Measurements from ENCODE around the gene PLAAT3.
"Not testable (repeated sequence)": the region's sequence is repeated elsewhere in the genome, so short reads cannot be mapped to it uniquely, and the experiment has no call there.

The PLAAT3 gene

GRCh38 chr11:63614136-63614671 is at the start of gene PLAAT3:
Gene PLAAT3, minus strand, starts transcription at chr11:63614433. Its CDS starts 419 bp downstream, at chr11:63614014.
- Mint-ChIP-seq H3K4me3 (peak within 1 kb of the TSS; percentile 78), H3K9me3 (no peaks in the 10 kb centered on the region), H3K27me3 (peaks cover 30% of the 10 kb centered on the region), H3K4me1 (ENCODE audit: low read depth) (peaks cover 49% of the 10 kb centered on the region), H3K27ac (peak within 1 kb of the TSS; percentile 70), H3K36me3 (ENCODE audit: low read depth) (peaks cover 6% of the 10 kb centered on the region)
- intact Hi-C loops (cut with micrococcal nuclease) = no loop called here

DNA sequence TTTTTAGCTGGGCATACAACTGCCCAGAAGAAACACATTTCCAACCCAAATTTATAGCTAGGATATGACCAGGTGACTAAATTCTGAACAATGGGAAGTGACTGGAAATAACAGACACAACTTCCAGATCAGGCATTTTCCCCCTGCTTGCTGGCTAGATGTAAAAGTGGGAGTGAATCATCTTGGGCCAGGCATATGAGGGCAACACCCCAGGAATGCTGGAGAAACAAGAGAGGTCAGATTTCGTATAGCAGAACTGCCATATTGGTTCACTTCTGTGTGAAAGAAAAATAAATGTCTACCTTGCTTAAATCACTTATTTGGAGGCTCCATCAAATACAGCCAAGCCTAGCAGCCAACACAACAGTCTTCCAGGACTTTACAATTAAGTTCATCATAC is 49.6 kb upstream of the PLAAT3 start:
- Mint-ChIP-seq H3K27ac (no peak overlapping the region), H3K9me3 (no peaks in the 10 kb centered on the region), H3K4me1 (ENCODE audit: low read depth) (peaks cover 72% of the 10 kb centered on the region), H3K27me3 (no peaks in the 10 kb centered on the region), H3K4me3 (no peak overlapping the region), H3K36me3 (ENCODE audit: low read depth) (peaks cover 21% of the 10 kb centered on the region)
- intact Hi-C loops (cut with micrococcal nuclease) = no loop called here

DNA sequence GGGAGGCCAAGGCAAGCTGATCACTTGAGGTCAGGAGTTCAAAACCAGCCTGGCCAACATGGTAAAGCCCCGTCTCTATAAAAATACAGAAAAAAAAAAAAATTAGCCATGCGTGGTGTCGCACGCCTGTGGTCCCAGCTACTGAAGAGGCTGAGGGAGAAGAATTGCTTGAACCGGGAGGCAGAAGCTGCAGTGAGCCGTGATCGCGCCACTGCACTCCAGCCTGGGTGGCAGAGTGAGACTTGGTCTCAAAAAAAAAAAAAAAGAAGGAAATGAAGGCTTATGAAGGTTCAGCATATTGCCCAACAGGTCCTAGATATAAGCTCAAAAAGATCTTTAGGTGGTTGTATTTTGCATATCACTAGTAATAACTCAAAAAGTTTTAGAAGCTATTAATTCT is 46.7 kb upstream of the PLAAT3 start:
- H3K4me1 Mint-ChIP-seq (ENCODE audit: low read depth) = peaks cover 57% of the 10 kb centered on the region
- H3K9me3 Mint-ChIP-seq = no peaks in the 10 kb centered on the region
- H3K4me3 Mint-ChIP-seq = no peak overlapping the region
- no peaks in the 10 kb centered on the region for H3K27me3 Mint-ChIP-seq
- no peak overlapping the region for H3K27ac Mint-ChIP-seq
- intact Hi-C loops (cut with micrococcal nuclease) = no loop called here
- H3K36me3 Mint-ChIP-seq (ENCODE audit: low read depth) = peaks cover 39% of the 10 kb centered on the region

GRCh38 chr11:63652671-63653070 is 38.4 kb upstream of the PLAAT3 start:
- H3K4me1 Mint-ChIP-seq (ENCODE audit: low read depth) = peaks cover 6% of the 10 kb centered on the region
- no peak overlapping the region for H3K4me3 Mint-ChIP-seq
- peaks cover 90% of the 10 kb centered on the region for H3K36me3 Mint-ChIP-seq (ENCODE audit: low read depth)
- H3K9me3 Mint-ChIP-seq = no peaks in the 10 kb centered on the region
- H3K27me3 Mint-ChIP-seq = no peaks in the 10 kb centered on the region
- intact Hi-C loops (cut with micrococcal nuclease) = no loop called here
- no peak overlapping the region for H3K27ac Mint-ChIP-seq

- Mint-ChIP-seq H3K27ac (no peak overlapping the region), H3K4me3 (no peak overlapping the region), H3K4me1 (ENCODE audit: low read depth) (peaks cover 16% of the 10 kb centered on the region), H3K9me3 (no peaks in the 10 kb centered on the region), H3K36me3 (ENCODE audit: low read depth) (peaks cover 84% of the 10 kb centered on the region), H3K27me3 (no peaks in the 10 kb centered on the region)
- intact Hi-C loops (cut with micrococcal nuclease) = no loop called here
Measured at GRCh38 chr11:63643205-63643604, 29.0 kb upstream of the PLAAT3 start.

GRCh38 chr11:63641727-63642126 is 27.5 kb upstream of the PLAAT3 start:
- peaks cover 12% of the 10 kb centered on the region for H3K4me1 Mint-ChIP-seq (ENCODE audit: low read depth)

DNA sequence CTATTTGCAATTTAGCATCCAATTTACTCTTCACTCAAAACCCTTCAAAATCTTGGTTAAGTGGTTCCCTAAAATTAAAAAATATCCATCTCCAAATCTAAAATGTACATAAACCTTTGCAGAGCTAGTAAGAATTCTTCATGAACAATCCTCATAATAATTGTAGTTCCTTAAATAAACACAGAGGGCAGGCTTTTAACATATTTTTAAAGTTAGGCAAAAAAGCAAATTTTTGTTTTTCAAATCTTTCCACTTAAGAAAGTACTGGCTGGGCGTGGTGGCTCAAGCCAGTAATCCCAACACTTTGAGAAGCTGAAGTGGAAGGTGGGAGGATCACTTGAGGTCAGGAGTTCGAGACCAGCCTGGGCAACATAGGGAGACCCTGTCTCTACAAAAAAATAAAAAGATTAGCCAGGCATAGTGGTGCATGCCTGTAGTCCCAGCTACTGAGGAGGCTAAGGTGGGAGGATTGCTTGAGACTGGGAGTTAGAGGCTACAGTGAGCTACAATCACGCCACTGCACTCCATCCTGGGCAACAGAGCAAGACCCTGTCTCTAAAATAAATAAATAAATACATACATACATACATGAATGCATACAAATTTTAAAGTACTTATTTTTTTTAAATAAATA is 25.1 kb upstream of the PLAAT3 start:
- Mint-ChIP-seq H3K9me3 (no peaks in the 10 kb centered on the region), H3K27me3 (no peaks in the 10 kb centered on the region), H3K36me3 (ENCODE audit: low read depth) (peaks cover 79% of the 10 kb centered on the region), H3K4me1 (ENCODE audit: low read depth) (peaks cover 12% of the 10 kb centered on the region), H3K27ac (no peak overlapping the region), H3K4me3 (no peak overlapping the region)
- intact Hi-C loops (cut with micrococcal nuclease) = loop anchor here (2.0 to 10.0 kb wide), 2 partner anchors 99 to 605 kb away; no protein-coding TSS in a partner anchor

More at GRCh38 chr11:63641727-63642126, 27.5 kb upstream of the PLAAT3 start:
- H3K27me3 Mint-ChIP-seq = no peaks in the 10 kb centered on the region
- H3K9me3 Mint-ChIP-seq = no peaks in the 10 kb centered on the region
- intact Hi-C loops (cut with micrococcal nuclease) = no loop called here
- no peak overlapping the region for H3K4me3 Mint-ChIP-seq
- peaks cover 79% of the 10 kb centered on the region for H3K36me3 Mint-ChIP-seq (ENCODE audit: low read depth)
- no peak overlapping the region for H3K27ac Mint-ChIP-seq

- intact Hi-C loops (cut with micrococcal nuclease) = loop anchor here (2.0 to 10.0 kb wide), 2 partner anchors 100 to 604 kb away; no protein-coding TSS in a partner anchor
- H3K27me3 Mint-ChIP-seq, H3K4me3 Mint-ChIP-seq, H3K27ac Mint-ChIP-seq, H3K9me3 Mint-ChIP-seq: not testable (repeated sequence)
- Mint-ChIP-seq H3K36me3 (ENCODE audit: low read depth) (peaks cover 79% of the 10 kb centered on the region), H3K4me1 (ENCODE audit: low read depth) (peaks cover 17% of the 10 kb centered on the region)
Measured at GRCh38 chr11:63638436-63638835, 24.2 kb upstream of the PLAAT3 start.

- Mint-ChIP-seq H3K4me1 (ENCODE audit: low read depth) (peaks cover 42% of the 10 kb centered on the region), H3K4me3 (no peak overlapping the region), H3K27ac (no peak overlapping the region), H3K27me3 (no peaks in the 10 kb centered on the region), H3K36me3 (ENCODE audit: low read depth) (peaks cover 77% of the 10 kb centered on the region), H3K9me3 (no peaks in the 10 kb centered on the region)
- intact Hi-C loops (cut with micrococcal nuclease) = loop anchor here (1.0 to 10.0 kb wide), 3 partner anchors 43 to 601 kb away; no protein-coding TSS in a partner anchor
Measured at GRCh38 chr11:63635762-63636465, 21.7 kb upstream of the PLAAT3 start.

- H3K27me3 Mint-ChIP-seq = peaks cover 4% of the 10 kb centered on the region
- H3K4me3 Mint-ChIP-seq = no peak overlapping the region
- no peak overlapping the region for H3K27ac Mint-ChIP-seq
- peaks cover 66% of the 10 kb centered on the region for H3K36me3 Mint-ChIP-seq (ENCODE audit: low read depth)
- intact Hi-C loops (cut with micrococcal nuclease) = no loop called here
- H3K9me3 Mint-ChIP-seq = no peaks in the 10 kb centered on the region
- H3K4me1 Mint-ChIP-seq (ENCODE audit: low read depth) = peaks cover 41% of the 10 kb centered on the region
Measured at GRCh38 chr11:63629426-63629825, 15.2 kb upstream of the PLAAT3 start.

GRCh38 chr11:63623513-63624140 is 9.4 kb upstream of the PLAAT3 start:
- H3K9me3 Mint-ChIP-seq = no peaks in the 10 kb centered on the region
- peaks cover 37% of the 10 kb centered on the region for H3K4me1 Mint-ChIP-seq (ENCODE audit: low read depth)
- intact Hi-C loops (cut with micrococcal nuclease) = no loop called here
- H3K36me3 Mint-ChIP-seq (ENCODE audit: low read depth) = peaks cover 10% of the 10 kb centered on the region
- H3K27me3 Mint-ChIP-seq = peaks cover 21% of the 10 kb centered on the region
- H3K27ac Mint-ChIP-seq = no peak overlapping the region
- no peak overlapping the region for H3K4me3 Mint-ChIP-seq

DNA sequence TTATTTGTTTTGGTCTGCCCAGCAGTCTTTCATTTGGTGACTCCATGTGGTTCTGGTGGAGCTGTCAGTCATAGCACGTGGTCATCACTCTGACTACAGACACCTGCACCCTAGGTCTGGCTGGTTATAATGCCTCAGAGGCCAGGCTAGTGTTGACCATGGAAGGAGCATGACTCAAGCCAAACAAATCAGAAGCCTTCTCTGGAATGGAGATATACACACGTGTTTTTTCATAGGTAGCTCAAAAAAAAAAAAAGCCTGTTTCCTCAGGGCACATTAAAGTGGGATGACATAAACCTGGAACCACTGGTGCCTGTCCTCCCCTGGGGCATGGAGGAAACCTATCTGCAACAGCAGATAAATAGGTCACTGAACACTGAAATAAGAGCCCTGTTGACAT is 8.1 kb upstream of the PLAAT3 start:
- intact Hi-C loops (cut with micrococcal nuclease) = no loop called here
- Mint-ChIP-seq H3K4me3 (no peak overlapping the region), H3K4me1 (ENCODE audit: low read depth) (peaks cover 43% of the 10 kb centered on the region), H3K27me3 (peaks cover 21% of the 10 kb centered on the region), H3K27ac (no peak overlapping the region), H3K36me3 (ENCODE audit: low read depth) (no peaks in the 10 kb centered on the region), H3K9me3 (no peaks in the 10 kb centered on the region)

GRCh38 chr11:63621071-63621470 is 6.8 kb upstream of the PLAAT3 start:
- H3K36me3 Mint-ChIP-seq (ENCODE audit: low read depth) = no peaks in the 10 kb centered on the region
- H3K4me1 Mint-ChIP-seq (ENCODE audit: low read depth) = peaks cover 43% of the 10 kb centered on the region
- intact Hi-C loops (cut with micrococcal nuclease) = no loop called here
- no peaks in the 10 kb centered on the region for H3K9me3 Mint-ChIP-seq
- no peak overlapping the region for H3K4me3 Mint-ChIP-seq
- H3K27ac Mint-ChIP-seq = peak overlapping the region; percentile 66
- peaks cover 25% of the 10 kb centered on the region for H3K27me3 Mint-ChIP-seq

DNA sequence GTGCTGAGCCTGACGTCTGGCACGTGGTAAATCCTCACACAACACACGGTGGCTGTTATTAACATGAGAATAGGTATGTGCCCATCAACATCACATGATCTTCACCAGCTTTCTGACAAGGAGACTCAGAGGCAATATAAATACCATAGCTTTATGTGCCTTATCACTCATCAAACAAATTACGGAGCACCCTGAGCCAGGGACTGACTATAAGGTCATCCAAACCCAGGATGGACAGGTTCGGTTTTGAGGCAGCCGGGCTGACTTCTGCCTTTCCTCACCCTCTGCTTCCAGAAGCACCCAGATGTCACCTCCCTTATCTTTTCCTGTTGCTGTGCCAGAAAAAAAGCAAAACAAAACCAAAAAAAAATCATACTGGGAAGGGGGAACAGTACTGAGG is 5.7 kb upstream of the PLAAT3 start:
- H3K4me3 Mint-ChIP-seq = no peak overlapping the region

More for the DNA sequence above, 5.7 kb upstream of the PLAAT3 start:
- peaks cover 27% of the 10 kb centered on the region for H3K27me3 Mint-ChIP-seq
- H3K27ac Mint-ChIP-seq = peak overlapping the region; percentile 66
- H3K9me3 Mint-ChIP-seq = no peaks in the 10 kb centered on the region
- peaks cover 36% of the 10 kb centered on the region for H3K4me1 Mint-ChIP-seq (ENCODE audit: low read depth)
- intact Hi-C loops (cut with micrococcal nuclease) = no loop called here
- H3K36me3 Mint-ChIP-seq (ENCODE audit: low read depth) = no peaks in the 10 kb centered on the region

All from dendritic cell treated with granulocyte-macrophage colony-stimulating factor and Interleukin-4, amounts not matched to agents 40 ng/mL and 50 ng/mL, for 4 days (primary cell).